ENCODE data around the gene CNGB1. TPM values are rescaled to one million over a fixed set of nuclear protein-coding genes. Genes with fewer than 3 reads are reported as not detected.

Gene CNGB1
- total and polyA plus RNA-seq, 2 of the 13 experiments (the other 11 are each of a cell fraction or from before 2014, with no cell fraction given), result 0.02 to 0.15 TPM

GRCh38 chr16:57894390-57895080, 76.4 kb downstream of the CNGB1 start (continued):
- TF ChIP-seq AHDC1 (CRISPR knock-in tag; IDR thresholded peaks at IDR 0.05; ENCODE audit: borderline replicate concordance), result peak; percentile 92
- no peak for TF ChIP-seq ZNF225 (CRISPR knock-in tag; IDR thresholded peaks at IDR 0.05)
- TF ChIP-seq DZIP1 (CRISPR knock-in tag; IDR thresholded peaks at IDR 0.05), result no peak
- TF ChIP-seq MYPOP (CRISPR knock-in tag; IDR thresholded peaks at IDR 0.05), result no peak
- TF ChIP-seq SP5 (CRISPR knock-in tag; IDR thresholded peaks at IDR 0.05; ENCODE audit: borderline replicate concordance, low read depth), result peak; percentile 78
- TF ChIP-seq THAP9 (CRISPR knock-in tag; IDR thresholded peaks at IDR 0.05; ENCODE audit: borderline replicate concordance), result no peak
- no peak for TF ChIP-seq MLXIP (CRISPR knock-in tag; IDR thresholded peaks at IDR 0.05; ENCODE audit: borderline replicate concordance)
- no peak for TF ChIP-seq FLYWCH1 (CRISPR knock-in tag; IDR thresholded peaks at IDR 0.05)

Measured in HepG2 (cell line).